Keratinocyte (primary cell): ENCODE data around the gene PCDHGA6.

Experiments
- CTCF ChIP-seq, 3 experiments: IDR thresholded peaks in 1 of 3; conservative IDR thresholded peaks in 1 of 3; optimal IDR thresholded peaks in 1 of 3; 2 replicates in 2 of 3; 3 replicates in 1 of 3; pipeline versions ENCODE3 to v1.5.1; 2011; ENCODE audit warnings: low read length in 3 of 3, mild to moderate bottlenecking in 3 of 3, moderate library complexity in 2 of 3, control low read depth in 1 of 3, inconsistent platforms in 1 of 3; ENCODE audit not compliant: insufficient read depth in 2 of 3; ENCODE audit errors: extremely low read depth in 1 of 3
- EZH2 ChIP-seq: IDR thresholded peaks from one replicate; pipeline ENCODE4 v1.6.1; 2012; ENCODE audit warnings: inconsistent platforms, mild to moderate bottlenecking, low read length, moderate library complexity

DNA sequence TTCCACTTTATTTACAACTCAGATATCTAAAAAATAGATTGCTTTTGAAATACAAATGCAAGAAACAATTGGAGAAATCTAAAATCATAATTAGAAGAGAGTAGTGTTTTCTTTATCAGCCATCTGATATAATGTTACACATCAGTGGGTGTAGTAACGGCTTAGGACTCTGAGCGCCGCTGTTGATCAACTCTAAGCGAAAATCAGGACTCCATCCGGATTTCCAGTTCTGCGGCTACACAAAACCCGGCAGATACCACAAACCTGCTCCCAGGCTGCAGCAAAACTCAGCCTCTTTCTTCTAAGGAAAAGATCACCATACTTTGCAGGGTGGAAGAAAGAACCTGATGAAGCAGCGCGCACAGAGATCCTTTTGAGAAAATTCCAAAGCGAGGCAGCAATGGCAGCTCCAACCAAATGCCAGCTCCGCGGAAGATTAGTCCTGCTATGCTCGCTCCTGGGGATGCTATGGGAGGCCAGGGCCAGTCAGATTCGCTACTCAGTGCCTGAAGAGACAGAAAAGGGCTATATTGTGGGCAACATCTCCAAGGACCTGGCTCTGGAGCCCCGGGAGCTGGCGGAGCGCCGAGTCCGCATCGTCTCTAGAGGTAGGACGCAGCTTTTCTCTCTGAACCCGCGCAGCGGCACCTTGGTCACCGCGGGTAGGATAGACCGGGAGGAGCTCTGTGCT is 29.0 kb downstream of the PCDHGA6 start, which contains the start of gene PCDHGA9:
- peak; percentile 40 to 50 (median 47) for TF ChIP-seq CTCF (optimal IDR thresholded peaks at IDR 0.05 in 1 of 3, IDR thresholded peaks at IDR 0.05 in 1 of 3, conservative IDR thresholded peaks at IDR 0.05 in 1 of 3; ENCODE audit: extremely low read depth in 1 of 3, insufficient read depth in 2 of 3, low read length in 3 of 3)
- TF ChIP-seq EZH2, result no peak
